Liver (tissue), 3 donors: ENCODE results near the gene BACH1.
"Not testable (repeated sequence)": the region's sequence is repeated elsewhere in the genome, so short reads cannot be mapped to it uniquely, and the experiment has no call there.

Source experiments
- CTCF ChIP-seq: fragments of 150-350 bp; IDR thresholded peaks from 2 replicates; pipeline ENCODE4 v1.5.1; 2017; ENCODE audit warnings: improper control_type of control experiment, low read depth, low read length; ENCODE audit not compliant: missing input control
- HNF4A ChIP-seq, 2 donors: conservative IDR thresholded peaks; 2 replicates each; pipeline ENCODE4 v1.6.1; 2016; ENCODE audit warnings: antibody characterized with exemption in 2 of 2, mild to moderate bottlenecking in 2 of 2
- HNF4G ChIP-seq: IDR thresholded peaks from 2 replicates; pipeline ENCODE4 v1.6.1; 2016; ENCODE audit warnings: antibody characterized with exemption
- RAD21 ChIP-seq, 2 donors: IDR thresholded peaks; 2 replicates each; pipeline ENCODE4 v1.6.1; 2016; ENCODE audit warnings: antibody characterized with exemption in 2 of 2, mild to moderate bottlenecking in 2 of 2
- REST ChIP-seq: IDR thresholded peaks from 2 replicates; pipeline ENCODE4 v1.6.1; 2016; ENCODE audit warnings: antibody characterized with exemption, mild to moderate bottlenecking
- TAF1 ChIP-seq: conservative IDR thresholded peaks from 2 replicates; pipeline ENCODE4 v1.6.1; 2016; ENCODE audit warnings: antibody characterized with exemption, mild to moderate bottlenecking
- YY1 ChIP-seq: IDR thresholded peaks from 2 replicates; pipeline ENCODE4 v1.6.1; 2016; ENCODE audit warnings: antibody characterized with exemption, mild to moderate bottlenecking
- TF ChIP-seq, protein P1 (sequence below): IDR thresholded peaks from 2 replicates; pipeline ENCODE4 v1.6.1; 2016; ENCODE audit warnings: antibody characterized with exemption
- donor health status: healthy.
- donor health status: healthy.

DNA sequence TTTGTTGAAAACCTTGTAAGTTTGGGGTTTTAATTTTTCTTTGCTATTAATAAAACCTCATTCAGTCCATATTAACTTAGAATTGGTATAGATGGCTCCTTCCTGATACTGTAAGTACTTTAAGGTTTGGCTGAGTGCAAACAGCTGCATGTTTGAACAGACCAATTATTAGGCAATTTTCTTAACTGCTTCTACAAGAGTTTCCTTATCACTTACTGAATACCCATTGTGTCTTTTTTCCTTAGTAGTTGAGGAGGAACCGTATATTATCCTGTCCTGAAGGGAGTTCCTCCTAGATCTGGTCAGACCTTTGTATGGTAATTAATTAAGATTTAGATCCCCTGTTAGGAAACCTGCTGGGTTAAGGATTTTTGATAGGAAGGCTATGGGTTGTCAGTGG, 57.6 kb downstream of the BACH1 start:
- TF ChIP-seq CTCF; HNF4G; RAD21 (IDR thresholded peaks at IDR 0.05); REST; TAF1; HNF4A (conservative IDR thresholded peaks at IDR 0.05); YY1: not testable (repeated sequence)
- TF ChIP-seq, protein P1, sequence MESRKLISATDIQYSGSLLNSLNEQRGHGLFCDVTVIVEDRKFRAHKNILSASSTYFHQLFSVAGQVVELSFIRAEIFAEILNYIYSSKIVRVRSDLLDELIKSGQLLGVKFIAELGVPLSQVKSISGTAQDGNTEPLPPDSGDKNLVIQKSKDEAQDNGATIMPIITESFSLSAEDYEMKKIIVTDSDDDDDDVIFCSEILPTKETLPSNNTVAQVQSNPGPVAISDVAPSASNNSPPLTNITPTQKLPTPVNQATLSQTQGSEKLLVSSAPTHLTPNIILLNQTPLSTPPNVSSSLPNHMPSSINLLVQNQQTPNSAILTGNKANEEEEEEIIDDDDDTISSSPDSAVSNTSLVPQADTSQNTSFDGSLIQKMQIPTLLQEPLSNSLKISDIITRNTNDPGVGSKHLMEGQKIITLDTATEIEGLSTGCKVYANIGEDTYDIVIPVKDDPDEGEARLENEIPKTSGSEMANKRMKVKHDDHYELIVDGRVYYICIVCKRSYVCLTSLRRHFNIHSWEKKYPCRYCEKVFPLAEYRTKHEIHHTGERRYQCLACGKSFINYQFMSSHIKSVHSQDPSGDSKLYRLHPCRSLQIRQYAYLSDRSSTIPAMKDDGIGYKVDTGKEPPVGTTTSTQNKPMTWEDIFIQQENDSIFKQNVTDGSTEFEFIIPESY, result not testable (repeated sequence)
